Measurements from ENCODE around the gene STX2.
"Not testable (repeated sequence)": the region's sequence is repeated elsewhere in the genome, so short reads cannot be mapped to it uniquely, and the experiment has no call there.

Gene STX2

GRCh38 chr12:130761537-130762318, 77.3 kb downstream of the STX2 start:
- DNase-seq, result peak; percentile 90

GRCh38 chr12:130754234-130754901, 84.7 kb downstream of the STX2 start:
- no peak for DNase-seq

- DNase-seq, result peak; percentile 80
Measured at GRCh38 chr12:130752692-130753230, 86.3 kb downstream of the STX2 start.

- not testable (repeated sequence) for DNase-seq
Measured at GRCh38 chr12:130752037-130752436, 87.0 kb downstream of the STX2 start.

GRCh38 chr12:130748786-130749185, 90.3 kb downstream of the STX2 start:
- DNase-seq, result no peak

- DNase-seq, result peak; percentile 87
Measured at GRCh38 chr12:130747867-130748740, 90.9 kb downstream of the STX2 start.

GRCh38 chr12:130746546-130746945, 92.5 kb downstream of the STX2 start:
- DNase-seq, result no peak

GRCh38 chr12:130745921-130746320, 93.1 kb downstream of the STX2 start:
- no peak for DNase-seq

- DNase-seq, result no peak
Measured at GRCh38 chr12:130744274-130744673, 94.8 kb downstream of the STX2 start.

- DNase-seq, result no peak
Measured at GRCh38 chr12:130743606-130744005, 95.4 kb downstream of the STX2 start.

GRCh38 chr12:130743176-130743575, 95.9 kb downstream of the STX2 start:
- DNase-seq, result no peak

GRCh38 chr12:130742716-130743115, 96.3 kb downstream of the STX2 start:
- DNase-seq, result no peak

GRCh38 chr12:130742112-130742511, 96.9 kb downstream of the STX2 start:
- DNase-seq, result no peak
